GM12873 (cell line): ENCODE data around the gene OTX1.

Experiments
- TF ChIP-seq, protein P1 (sequence below): IDR thresholded peaks from 2 replicates; pipeline ENCODE4 v1.5.1; 2012; ENCODE audit warnings: low read depth, mild to moderate bottlenecking, moderate library complexity, low read length, control low read depth; ENCODE audit not compliant: insufficient read depth; ENCODE audit errors: missing control alignments

Gene OTX1

DNA sequence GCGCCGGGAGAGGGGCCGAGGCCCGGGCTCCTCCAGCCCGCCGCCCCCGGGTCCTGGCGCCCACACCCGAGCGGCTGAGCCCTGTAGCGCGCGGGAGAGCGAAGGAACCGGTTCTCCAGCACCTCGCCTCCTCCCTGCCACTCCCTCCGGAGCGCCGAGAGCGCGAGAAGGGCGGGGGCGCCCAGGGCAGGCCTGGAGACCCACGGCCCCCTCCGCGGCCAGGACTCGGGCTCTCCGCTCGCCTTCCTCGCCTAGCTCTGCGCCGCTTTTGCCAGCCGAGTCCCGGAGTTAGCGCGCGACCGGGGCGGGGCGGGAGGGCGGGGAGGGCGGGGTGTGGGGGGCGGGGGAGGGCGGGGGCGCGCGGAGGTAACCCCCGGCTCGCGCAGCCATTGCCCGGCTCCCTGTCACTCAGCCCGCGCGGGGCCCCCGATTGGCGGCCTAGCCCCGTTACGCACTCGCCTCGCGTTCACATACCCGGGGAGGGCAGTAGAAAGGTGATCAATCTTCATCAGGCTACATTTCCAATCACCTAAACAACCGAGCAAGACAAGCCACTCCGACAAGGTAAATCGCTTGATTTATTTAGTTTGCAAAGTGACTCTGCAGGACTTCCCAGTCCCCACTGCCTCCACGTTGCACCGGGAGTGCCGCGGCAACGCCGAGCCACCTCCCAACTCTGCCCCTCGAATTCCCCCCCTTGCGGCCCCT is at the start of gene OTX1:
Gene OTX1, plus strand, starts transcription at position 497 of the 708 bp plus-strand sequence. CDS start 2,161 bp downstream, outside the sequence.
- TF ChIP-seq, protein P1, sequence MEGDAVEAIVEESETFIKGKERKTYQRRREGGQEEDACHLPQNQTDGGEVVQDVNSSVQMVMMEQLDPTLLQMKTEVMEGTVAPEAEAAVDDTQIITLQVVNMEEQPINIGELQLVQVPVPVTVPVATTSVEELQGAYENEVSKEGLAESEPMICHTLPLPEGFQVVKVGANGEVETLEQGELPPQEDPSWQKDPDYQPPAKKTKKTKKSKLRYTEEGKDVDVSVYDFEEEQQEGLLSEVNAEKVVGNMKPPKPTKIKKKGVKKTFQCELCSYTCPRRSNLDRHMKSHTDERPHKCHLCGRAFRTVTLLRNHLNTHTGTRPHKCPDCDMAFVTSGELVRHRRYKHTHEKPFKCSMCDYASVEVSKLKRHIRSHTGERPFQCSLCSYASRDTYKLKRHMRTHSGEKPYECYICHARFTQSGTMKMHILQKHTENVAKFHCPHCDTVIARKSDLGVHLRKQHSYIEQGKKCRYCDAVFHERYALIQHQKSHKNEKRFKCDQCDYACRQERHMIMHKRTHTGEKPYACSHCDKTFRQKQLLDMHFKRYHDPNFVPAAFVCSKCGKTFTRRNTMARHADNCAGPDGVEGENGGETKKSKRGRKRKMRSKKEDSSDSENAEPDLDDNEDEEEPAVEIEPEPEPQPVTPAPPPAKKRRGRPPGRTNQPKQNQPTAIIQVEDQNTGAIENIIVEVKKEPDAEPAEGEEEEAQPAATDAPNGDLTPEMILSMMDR, result no peak

DNA sequence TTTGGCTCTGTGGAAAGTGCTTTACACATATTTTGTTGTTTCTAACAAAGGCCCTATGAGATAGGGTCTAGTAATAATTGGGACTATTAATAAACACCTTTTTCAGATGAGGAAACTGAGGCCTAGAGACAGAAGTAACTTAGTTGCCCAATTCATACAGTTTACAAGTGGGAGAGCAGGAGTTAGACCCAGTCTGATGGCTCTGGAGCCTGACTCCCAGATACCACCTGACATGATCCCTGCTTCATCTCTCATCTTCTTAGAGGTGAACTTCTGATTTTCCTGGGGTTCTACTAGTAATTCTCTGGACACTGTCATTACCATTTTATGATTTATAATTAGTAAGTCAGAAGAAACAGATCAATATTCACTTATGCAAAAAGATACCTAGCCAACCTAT is 49.1 kb upstream of the OTX1 start:
- TF ChIP-seq, protein P1, result no peak

DNA sequence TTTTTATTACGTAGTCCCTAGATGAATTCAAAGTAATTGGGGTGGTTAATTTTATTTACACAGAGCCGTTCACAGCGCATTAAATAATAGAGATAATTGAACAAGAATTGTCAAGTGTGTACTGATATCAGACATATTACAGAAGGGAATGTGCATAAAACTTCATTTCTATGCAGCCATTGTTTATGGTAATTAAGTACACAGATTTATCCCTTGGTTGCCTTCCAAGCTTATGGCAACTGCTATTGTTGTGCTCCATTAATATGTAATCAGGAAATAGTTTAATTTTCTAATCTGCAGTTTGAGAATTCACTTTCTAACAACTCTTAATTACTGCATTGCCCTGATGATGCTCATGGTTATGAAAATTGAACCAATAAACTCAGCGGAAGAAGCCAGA is 47.3 kb upstream of the OTX1 start:
- TF ChIP-seq, protein P1, result no peak

DNA sequence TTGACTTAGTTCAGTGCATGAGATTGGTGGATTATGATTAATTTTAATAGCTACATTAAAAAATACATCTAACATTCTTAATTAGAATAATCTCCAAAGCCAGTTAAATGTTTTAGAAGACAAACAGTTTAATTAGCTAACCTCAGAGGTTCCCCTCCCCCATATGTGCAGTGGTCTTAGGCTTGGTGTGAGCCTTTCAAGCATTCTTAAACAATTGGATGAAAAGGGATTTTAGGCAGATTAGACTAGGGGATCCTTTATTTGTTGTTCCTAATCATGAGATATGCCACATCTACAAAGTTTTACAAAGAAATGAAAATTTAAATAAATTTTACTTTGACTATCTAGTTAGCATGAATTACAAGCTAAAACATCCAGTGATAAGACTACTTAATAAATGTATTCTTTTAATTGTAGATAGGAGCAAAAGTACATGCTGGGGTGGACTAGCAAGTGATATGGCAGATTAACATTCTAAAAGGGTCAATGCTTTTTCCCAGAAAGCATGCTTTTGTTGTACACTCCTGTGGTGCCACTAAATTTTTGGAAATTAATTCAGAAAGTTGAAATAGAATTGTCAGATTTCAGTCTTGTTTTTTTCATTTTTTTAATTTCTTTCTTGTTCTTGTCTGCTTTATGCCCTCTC is 42.7 kb upstream of the OTX1 start:
- TF ChIP-seq, protein P1, result no peak

DNA sequence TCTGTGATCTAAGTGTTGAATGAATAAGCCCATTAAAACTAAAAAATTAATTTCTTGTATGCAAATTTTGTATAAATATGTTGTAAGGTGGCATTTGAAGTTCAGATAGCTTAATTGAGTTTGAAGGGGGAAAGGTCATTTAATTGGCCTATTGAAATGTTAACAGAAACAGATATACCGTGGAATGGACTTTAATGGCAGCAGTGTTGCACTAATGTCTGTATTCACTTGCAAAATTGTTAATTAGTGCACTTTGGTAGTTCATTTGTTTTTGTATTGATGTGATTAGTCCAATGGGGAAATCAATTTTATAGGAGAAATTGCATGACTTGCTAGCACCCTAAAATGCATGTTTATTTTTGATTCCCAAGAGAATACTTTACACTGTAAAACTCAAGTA is 41.8 kb upstream of the OTX1 start:
- TF ChIP-seq, protein P1, result no peak

DNA sequence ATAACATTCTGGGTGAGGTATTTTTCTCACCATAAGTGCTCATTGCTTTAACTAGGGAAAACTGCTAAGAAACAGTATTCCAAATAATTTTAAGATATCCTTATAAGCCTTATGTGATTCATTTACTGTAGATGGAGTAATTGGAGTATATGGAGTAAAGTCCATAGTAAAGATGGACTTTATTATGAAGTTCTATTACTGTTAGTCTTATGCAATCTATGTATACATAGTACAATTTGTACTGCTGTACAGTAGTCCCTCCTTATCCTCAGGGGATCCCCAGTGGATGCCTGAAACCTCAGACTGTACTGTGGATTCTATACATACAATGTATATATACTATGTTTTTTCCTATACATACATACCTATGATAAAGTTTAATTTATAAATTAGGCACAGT is 41.1 kb upstream of the OTX1 start:
- TF ChIP-seq, protein P1, result no peak

DNA sequence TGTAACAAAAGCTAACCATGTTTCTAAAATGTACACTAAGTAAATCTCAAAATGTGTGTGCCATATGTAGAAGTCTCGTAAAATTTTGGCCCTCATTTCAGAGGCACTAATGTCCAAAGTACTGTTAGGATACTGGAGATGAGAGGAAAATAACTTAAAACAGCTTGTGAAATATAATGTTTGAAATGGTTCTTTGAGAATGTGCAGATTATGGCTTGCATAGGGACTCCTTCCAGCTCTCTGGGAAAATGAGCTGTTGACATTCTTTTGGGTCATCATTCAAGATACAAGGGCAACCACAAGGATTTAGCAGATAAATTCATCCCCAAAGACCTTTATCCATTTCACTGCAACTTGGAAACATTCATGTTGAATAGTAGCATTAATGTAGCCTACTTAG is 38.1 kb upstream of the OTX1 start:
- TF ChIP-seq, protein P1, result no peak
